Measurements from ENCODE around the gene SULT1C4. TPM values are rescaled to one million over a fixed set of nuclear protein-coding genes. Genes with fewer than 3 reads are reported as not detected.

Gene SULT1C4
- polyA plus RNA-seq, 3 donors: 0.05 TPM; not detected in 2

DNA sequence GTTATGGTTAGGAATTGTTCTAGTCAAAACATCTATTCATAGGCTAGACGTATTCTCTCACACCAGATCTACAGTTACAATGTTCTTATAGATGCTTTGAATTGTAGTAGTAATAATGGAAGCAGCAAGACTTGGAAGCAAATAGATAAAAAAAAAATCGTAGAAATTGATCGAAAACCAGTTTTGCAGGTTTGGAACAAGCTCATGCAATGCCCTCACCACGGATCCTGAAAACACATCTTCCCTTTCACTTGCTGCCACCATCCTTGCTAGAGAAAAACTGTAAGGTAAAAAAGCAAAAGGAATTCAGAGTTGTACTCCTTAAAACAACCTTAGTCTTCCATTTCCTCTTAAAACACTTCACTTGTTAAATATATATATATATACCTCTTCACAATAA, 4.4 kb downstream of the SULT1C4 start:
- no peak overlapping the region for H3K4me3 Mint-ChIP-seq
- Histone ChIP-seq H3K4me3 (replicated peaks in 1 of 3; ENCODE audit: low read depth in 2 of 3, low read length in 3 of 3) (no peak overlapping the region), H3K4me1 (ENCODE audit: control insufficient read depth in 1 of 2, insufficient read depth in 2 of 2, low read length in 2 of 2) (peaks cover 11 to 13% of the 10 kb centered on the region in 2 donors), H3K79me2 (ENCODE audit: insufficient read depth, low read length) (no peaks in the 10 kb centered on the region), H3K27ac (ENCODE audit: low read depth in 1 of 2, low read length in 2 of 2) (no peak overlapping the region), H4K20me1 (ENCODE audit: insufficient read depth, low read length) (no peaks in the 10 kb centered on the region), H2AFZ (ENCODE audit: insufficient read depth, low read depth, low read length, poor library complexity, severe bottlenecking) (no peak overlapping the region), H3K9ac (ENCODE audit: insufficient read depth, low read length, poor library complexity, severe bottlenecking) (no peak overlapping the region), H3K4me2 (replicated peaks; ENCODE audit: extremely low read depth, low read length, poor library complexity, severe bottlenecking) (no peak overlapping the region), H3K9me3 (replicated peaks in 1 of 2; ENCODE audit: control insufficient read depth in 1 of 2, insufficient read depth in 1 of 2, low read length in 2 of 2) (no peaks in the 10 kb centered on the region), H3K36me3 (replicated peaks in 1 of 2; ENCODE audit: control insufficient read depth in 1 of 2, insufficient read depth in 2 of 2, low read length in 2 of 2) (no peaks in the 10 kb centered on the region), H3K27me3 (ENCODE audit: control insufficient read depth in 2 of 2, insufficient read depth in 2 of 2, low read length in 2 of 2) (no peaks in the 10 kb centered on the region)
- peaks cover 15% of the 10 kb centered on the region for H3K4me1 Mint-ChIP-seq
- no peak overlapping the region for H3K27ac Mint-ChIP-seq
- WGBS (ENCODE audit: insufficient coverage): no CpG with 5 or more reads among the region's 4 CpGs
- no peak for DNase-seq
- peaks cover 0 to 2% (median 0%) of the 10 kb centered on the region in 3 donors for H3K27me3 Mint-ChIP-seq (ENCODE audit: low read depth in 3 of 3)
- no peak for TF ChIP-seq CTCF (IDR thresholded peaks at IDR 0.05)
- H3K36me3 Mint-ChIP-seq: no peaks in the 10 kb centered on the region
- intact Hi-C loops (cut with micrococcal nuclease): no loop called here
- H3K9me3 Mint-ChIP-seq: no peaks in the 10 kb centered on the region

GRCh38 chr2:108383146-108383830, 5.5 kb downstream of the SULT1C4 start:
- Histone ChIP-seq H3K4me1 (ENCODE audit: control insufficient read depth in 1 of 2, insufficient read depth in 2 of 2, low read length in 2 of 2) (peaks cover under 1 to 3% of the 10 kb centered on the region in 2 donors), H3K27ac (ENCODE audit: low read depth in 1 of 2, low read length in 2 of 2) (no peak overlapping the region), H3K4me2 (replicated peaks; ENCODE audit: extremely low read depth, low read length, poor library complexity, severe bottlenecking) (no peak overlapping the region), H4K20me1 (ENCODE audit: insufficient read depth, low read length) (no peaks in the 10 kb centered on the region), H3K27me3 (ENCODE audit: control insufficient read depth in 2 of 2, insufficient read depth in 2 of 2, low read length in 2 of 2) (no peaks in the 10 kb centered on the region), H3K79me2 (ENCODE audit: insufficient read depth, low read length) (no peaks in the 10 kb centered on the region), H3K4me3 (replicated peaks in 1 of 3; ENCODE audit: low read depth in 2 of 3, low read length in 3 of 3) (no peak overlapping the region), H3K36me3 (replicated peaks in 1 of 2; ENCODE audit: control insufficient read depth in 1 of 2, insufficient read depth in 2 of 2, low read length in 2 of 2) (no peaks in the 10 kb centered on the region), H3K9me3 (replicated peaks in 1 of 2; ENCODE audit: control insufficient read depth in 1 of 2, insufficient read depth in 1 of 2, low read length in 2 of 2) (no peaks in the 10 kb centered on the region), H3K9ac (ENCODE audit: insufficient read depth, low read length, poor library complexity, severe bottlenecking) (no peak overlapping the region), H2AFZ (ENCODE audit: insufficient read depth, low read depth, low read length, poor library complexity, severe bottlenecking) (no peak overlapping the region)
- Mint-ChIP-seq H3K4me1 (peaks cover 4% of the 10 kb centered on the region), H3K27me3 (ENCODE audit: low read depth in 3 of 3) (peaks cover 0 to 2% (median 0%) of the 10 kb centered on the region in 3 donors), H3K4me3 (no peak overlapping the region), H3K36me3 (no peaks in the 10 kb centered on the region), H3K27ac (no peak overlapping the region), H3K9me3 (no peaks in the 10 kb centered on the region)
- WGBS (ENCODE audit: insufficient coverage): 100% methylated on average over 2 of the region's 4 CpGs
- TF ChIP-seq CTCF (IDR thresholded peaks at IDR 0.05): no peak
- no peak for DNase-seq
- intact Hi-C loops (cut with micrococcal nuclease): no loop called here
